Neural cell (in vitro differentiated cells): ENCODE results near the gene ALDH4A1.

Source experiments
- EP300 ChIP-seq: fragments of 450-650 bp; conservative IDR thresholded peaks from 2 replicates; pipeline ENCODE4 v1.6.1; 2014; ENCODE audit warnings: antibody characterized with exemption, mild to moderate bottlenecking, moderate library complexity; ENCODE audit not compliant: poor library complexity, severe bottlenecking
- POLR2AphosphoS5 ChIP-seq: IDR thresholded peaks from 2 replicates; pipeline ENCODE4 v1.6.1; 2012
- TF ChIP-seq, protein P1 (sequence below): IDR thresholded peaks from 2 replicates; pipeline ENCODE4 v1.6.1; 2012; ENCODE audit warnings: borderline replicate concordance

DNA sequence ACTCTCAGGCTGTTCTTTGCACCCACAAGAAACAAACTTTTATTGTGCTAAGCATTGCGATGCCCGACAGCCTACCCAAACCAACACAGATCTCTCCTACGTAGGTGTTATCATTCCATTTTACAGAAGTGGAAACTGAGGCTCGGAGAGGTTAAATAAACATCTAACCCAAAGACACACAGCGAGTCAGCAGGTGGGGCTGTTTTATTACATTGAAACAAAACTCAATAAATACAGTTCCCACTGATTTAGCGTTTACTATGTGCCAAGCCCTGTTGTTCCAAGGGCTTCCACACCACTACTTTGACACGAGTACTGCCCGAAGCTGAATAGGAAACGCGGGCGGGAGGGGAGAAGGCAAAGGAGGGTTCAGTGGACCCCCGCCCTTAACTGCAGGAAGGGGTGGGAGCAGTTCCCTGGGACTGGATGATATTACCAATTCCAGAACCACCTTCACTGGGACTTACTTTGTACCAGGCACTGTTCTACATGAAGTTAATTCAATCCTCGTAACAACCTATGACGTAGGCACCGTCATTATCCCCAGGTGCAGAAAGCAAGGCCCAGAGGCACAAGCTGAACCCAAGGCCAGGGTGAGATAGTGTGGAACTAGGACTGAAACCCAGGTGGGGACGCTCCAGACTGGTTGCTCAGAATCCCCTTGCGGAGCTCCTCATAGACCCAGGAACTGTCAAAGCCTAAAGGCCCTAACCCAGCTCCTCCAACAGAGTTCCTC, 19.3 kb upstream of the ALDH4A1 start:
- TF ChIP-seq EP300, result no peak
- no peak for TF ChIP-seq POLR2AphosphoS5
- TF ChIP-seq, protein P1, sequence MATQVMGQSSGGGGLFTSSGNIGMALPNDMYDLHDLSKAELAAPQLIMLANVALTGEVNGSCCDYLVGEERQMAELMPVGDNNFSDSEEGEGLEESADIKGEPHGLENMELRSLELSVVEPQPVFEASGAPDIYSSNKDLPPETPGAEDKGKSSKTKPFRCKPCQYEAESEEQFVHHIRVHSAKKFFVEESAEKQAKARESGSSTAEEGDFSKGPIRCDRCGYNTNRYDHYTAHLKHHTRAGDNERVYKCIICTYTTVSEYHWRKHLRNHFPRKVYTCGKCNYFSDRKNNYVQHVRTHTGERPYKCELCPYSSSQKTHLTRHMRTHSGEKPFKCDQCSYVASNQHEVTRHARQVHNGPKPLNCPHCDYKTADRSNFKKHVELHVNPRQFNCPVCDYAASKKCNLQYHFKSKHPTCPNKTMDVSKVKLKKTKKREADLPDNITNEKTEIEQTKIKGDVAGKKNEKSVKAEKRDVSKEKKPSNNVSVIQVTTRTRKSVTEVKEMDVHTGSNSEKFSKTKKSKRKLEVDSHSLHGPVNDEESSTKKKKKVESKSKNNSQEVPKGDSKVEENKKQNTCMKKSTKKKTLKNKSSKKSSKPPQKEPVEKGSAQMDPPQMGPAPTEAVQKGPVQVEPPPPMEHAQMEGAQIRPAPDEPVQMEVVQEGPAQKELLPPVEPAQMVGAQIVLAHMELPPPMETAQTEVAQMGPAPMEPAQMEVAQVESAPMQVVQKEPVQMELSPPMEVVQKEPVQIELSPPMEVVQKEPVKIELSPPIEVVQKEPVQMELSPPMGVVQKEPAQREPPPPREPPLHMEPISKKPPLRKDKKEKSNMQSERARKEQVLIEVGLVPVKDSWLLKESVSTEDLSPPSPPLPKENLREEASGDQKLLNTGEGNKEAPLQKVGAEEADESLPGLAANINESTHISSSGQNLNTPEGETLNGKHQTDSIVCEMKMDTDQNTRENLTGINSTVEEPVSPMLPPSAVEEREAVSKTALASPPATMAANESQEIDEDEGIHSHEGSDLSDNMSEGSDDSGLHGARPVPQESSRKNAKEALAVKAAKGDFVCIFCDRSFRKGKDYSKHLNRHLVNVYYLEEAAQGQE, result no peak
